ENCODE measurements around the gene SCAMP1.

Gene SCAMP1

GRCh38 chr5:78515670-78516069 lies 155.3 kb downstream of the SCAMP1 start:
- no peak for DNase-seq

DNA sequence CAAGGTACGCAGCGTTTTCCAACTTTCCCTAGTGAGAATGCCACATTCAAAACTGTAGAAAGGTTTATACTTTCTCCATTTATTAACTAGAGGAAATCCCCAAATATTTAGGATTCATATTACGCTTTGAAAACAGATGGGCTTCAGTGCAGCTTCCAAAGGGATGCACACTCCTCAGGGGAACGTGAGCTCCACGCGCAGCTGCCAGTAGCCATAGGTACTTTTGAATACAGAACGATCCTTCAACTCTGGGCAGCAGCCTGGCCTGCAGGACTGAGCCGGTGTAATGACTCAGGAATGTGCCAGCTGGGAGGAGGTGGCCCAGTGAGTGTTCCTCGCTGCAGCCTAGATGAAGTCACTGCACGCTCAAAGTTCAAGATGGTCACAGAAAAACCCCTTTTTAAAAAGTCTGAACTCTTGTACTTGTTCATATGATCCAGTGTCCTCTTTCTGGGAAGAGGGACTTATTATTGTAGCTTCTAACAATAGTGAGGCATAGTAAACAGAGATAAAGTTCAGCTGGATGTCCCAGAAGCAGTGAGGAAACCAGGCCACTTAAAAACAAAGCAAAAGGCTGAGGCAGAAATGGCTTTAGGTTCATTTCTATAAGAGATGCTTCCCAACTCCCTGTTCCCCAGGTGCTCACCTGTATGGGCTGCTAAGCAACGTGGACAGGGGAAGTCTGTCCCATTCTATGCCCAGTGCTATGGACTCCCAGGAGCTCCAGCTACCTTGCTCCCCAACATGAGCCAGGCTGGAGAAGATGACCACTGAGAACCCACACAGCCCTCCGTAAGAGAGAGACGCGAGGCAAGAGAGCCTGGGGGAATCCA lies 158.2 kb downstream of the SCAMP1 start:
- no peak for DNase-seq

- DNase-seq = no peak
Observed at GRCh38 chr5:78519198-78519941, 159.0 kb downstream of the SCAMP1 start.

DNA sequence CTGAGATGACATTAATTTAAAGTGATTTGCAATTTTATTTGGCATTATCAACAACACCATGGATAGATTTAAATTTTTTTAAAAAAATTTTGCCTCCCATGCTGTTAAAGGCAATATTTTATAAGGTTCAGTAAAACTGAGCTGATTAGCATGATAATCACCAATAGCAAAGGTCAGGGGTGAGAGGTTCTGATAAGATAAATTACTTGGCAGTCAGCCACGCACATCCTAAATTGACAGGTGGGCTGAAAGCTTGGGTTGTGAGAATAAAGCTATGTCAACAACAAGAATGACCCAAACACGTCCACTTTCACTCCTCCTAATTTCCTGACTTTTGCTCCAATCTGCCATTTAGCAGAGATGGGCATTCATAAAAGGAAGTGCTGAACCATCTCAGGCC lies 161.0 kb downstream of the SCAMP1 start:
- no peak for DNase-seq

- no peak for DNase-seq
Observed at GRCh38 chr5:78522476-78523260, 162.3 kb downstream of the SCAMP1 start.

DNA sequence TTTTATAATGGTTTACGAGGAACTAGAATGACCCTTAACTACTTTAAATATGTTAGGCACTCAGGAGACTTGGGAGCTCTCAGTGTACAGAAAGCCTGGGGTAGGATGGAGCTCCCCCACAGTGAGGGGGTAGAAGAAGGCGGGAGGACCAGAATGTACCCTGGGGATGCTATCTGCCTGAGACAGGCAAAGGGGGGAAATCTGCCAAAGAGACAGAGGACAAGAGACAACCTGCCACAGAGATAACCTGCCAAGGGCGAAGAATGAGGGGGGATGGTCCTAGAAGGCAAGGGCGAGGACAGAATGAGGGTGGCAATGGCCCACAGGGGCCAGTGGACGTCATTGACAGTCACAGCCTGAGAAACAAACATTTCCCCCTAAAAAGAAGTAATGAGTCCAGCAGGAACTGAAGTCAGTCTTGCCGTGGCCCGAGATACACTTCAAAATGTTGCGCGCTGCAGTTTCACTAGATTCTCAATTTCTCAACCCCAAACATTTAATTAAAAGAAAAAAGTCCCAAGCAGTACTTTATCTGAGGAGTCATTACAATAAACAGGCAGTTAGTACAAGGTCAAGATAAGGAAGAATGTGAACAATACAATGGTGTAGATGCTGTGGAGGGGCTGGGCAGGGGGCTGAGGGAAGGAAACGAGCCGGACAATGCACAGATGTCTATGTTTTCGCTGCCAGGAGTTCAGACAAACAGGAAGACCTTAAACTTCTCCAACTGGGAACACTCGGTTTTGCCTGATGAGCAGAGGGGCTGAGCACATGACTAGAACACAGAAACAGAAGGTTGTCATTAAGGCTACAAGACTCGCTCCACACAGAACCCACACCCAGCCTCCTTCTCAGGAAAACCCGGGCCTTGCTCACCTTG lies 163.1 kb downstream of the SCAMP1 start:
- DNase-seq = no peak

GRCh38 chr5:78526049-78526525 lies 165.7 kb downstream of the SCAMP1 start:
- DNase-seq = no peak

GRCh38 chr5:78527054-78527859 lies 166.8 kb downstream of the SCAMP1 start:
- no peak for DNase-seq

DNA sequence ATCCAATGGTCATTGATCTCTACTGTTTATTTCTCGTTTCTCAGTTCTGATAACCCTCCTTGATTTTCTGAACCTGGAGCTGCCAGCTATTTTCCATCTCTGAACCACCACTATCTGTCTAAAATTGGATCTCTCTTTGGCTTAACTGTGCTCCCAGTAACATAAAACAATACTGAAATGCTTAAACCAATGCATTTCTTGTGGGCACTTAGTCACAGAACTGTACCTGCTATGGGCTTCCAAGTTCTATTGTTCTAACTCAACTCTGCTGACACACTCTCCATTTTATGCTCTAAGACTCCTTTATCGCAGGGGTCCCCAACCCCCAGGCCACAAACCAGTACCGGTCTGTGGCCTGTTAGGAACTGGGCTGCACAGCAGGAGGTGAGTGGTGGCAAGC lies 167.5 kb downstream of the SCAMP1 start:
- no peak for DNase-seq
